PC-3 (cell line): ENCODE measurements around the gene LAMTOR2. TPM values are rescaled to one million over a fixed set of nuclear protein-coding genes. Genes with fewer than 3 reads are reported as not detected.

ENCODE experiments used
- ATAC-seq: fragments of 200-7000 bp; cut with Tn5 transposase; 2 replicates; pipeline ENCODE4 v1.9.1; 2020; ENCODE audit warnings: mild to moderate bottlenecking, moderate library complexity
- BruUV-seq: library from RNA; stranded (reverse); fragments of 400-500 nt; replicated peaks from 2 replicates; lab custom pipeline; 2021; lab: Mats Ljungman, UMichigan
- CTCF ChIA-PET: fragments of 300-600 bp; sonication (Branson Sonifier 250); formaldehyde crosslinking; loops from one replicate; lab custom pipeline; 2022; ENCODE audit warnings: antibody characterized with exemption; lab: Charles Lee
- POLR2A ChIA-PET: fragments of 300-600 bp; sonication (Branson Sonifier 250); formaldehyde crosslinking; loops from one replicate; lab custom pipeline; 2022; ENCODE audit warnings: antibody characterized with exemption; ENCODE audit not compliant: unreplicated experiment; lab: Charles Lee
- DNase-seq: peaks from one replicate; pipeline ENCODE4 v3.0.0-alpha.2; 2015
- H2AFZ ChIP-seq: fragments of 300-600 bp; sonication (generic); 2 replicates; pipeline ENCODE4 v1.6.0; 2016; ENCODE audit warnings: antibody characterized with exemption, low read length
- H3F3A ChIP-seq: fragments of 300-600 bp; sonication (generic); one replicate; pipeline ENCODE4 v1.6.0; 2017; ENCODE audit warnings: antibody characterized with exemption, low read length, control low read depth, mild to moderate bottlenecking; ENCODE audit not compliant: unreplicated experiment
- H3K27ac ChIP-seq: fragments of 300-600 bp; sonication (generic); 2 replicates; pipeline ENCODE4 v1.5.1; 2016; ENCODE audit warnings: mild to moderate bottlenecking, low read length
- H3K27me3 ChIP-seq: fragments of 300-600 bp; sonication (generic); 2 replicates; pipeline ENCODE4 v1.6.1; 2016; ENCODE audit warnings: low read length, mixed read lengths
- H3K36me3 ChIP-seq: fragments of 300-600 bp; sonication (generic); 2 replicates; pipeline ENCODE4 v1.6.1; 2016; ENCODE audit warnings: low read depth, mixed run types, low read length, mixed read lengths
- H3K4me1 ChIP-seq: fragments of 300-600 bp; sonication (generic); 2 replicates; pipeline ENCODE4 v1.5.1; 2016; ENCODE audit warnings: low read length; ENCODE audit not compliant: insufficient read depth
- H3K4me2 ChIP-seq: fragments of 300-600 bp; sonication (generic); 2 replicates; pipeline ENCODE4 v1.6.0; 2016; ENCODE audit warnings: low read length
- H3K4me3 ChIP-seq: fragments of 300-600 bp; sonication (generic); 2 replicates; pipeline ENCODE4 v1.5.1; 2016; ENCODE audit warnings: mild to moderate bottlenecking, low read length, mixed read lengths
- H3K79me2 ChIP-seq: fragments of 300-600 bp; sonication (generic); 2 replicates; pipeline ENCODE4 v1.6.1; 2017; ENCODE audit warnings: low read length, mixed read lengths
- H3K9ac ChIP-seq: fragments of 300-600 bp; sonication (generic); 2 replicates; pipeline ENCODE4 v1.6.0; 2016; ENCODE audit warnings: mild to moderate bottlenecking, low read length
- H3K9me2 ChIP-seq: fragments of 300-600 bp; sonication (generic); replicated peaks from 2 replicates; pipeline ENCODE4 v1.6.1; 2016; ENCODE audit warnings: mixed run types, low read length, mixed read lengths
- H3K9me3 ChIP-seq: fragments of 300-600 bp; sonication (generic); 2 replicates; pipeline ENCODE4 v1.6.1; 2016; ENCODE audit warnings: low read length, mixed read lengths
- H4K20me1 ChIP-seq: fragments of 300-600 bp; sonication (generic); 2 replicates; pipeline ENCODE4 v1.6.1; 2016; ENCODE audit warnings: low read length, mixed read lengths
- EZH2 ChIP-seq: fragments of 300-600 bp; sonication (generic); IDR thresholded peaks from one replicate; pipeline ENCODE4 v1.6.1; 2017; ENCODE audit warnings: antibody characterized with exemption, mild to moderate bottlenecking, low read length; ENCODE audit not compliant: unreplicated experiment
- EZH2phosphoT487 ChIP-seq: fragments of 300-600 bp; sonication (generic); IDR thresholded peaks from 2 replicates; pipeline ENCODE4 v1.6.1; 2018; ENCODE audit warnings: mild to moderate bottlenecking, antibody characterized with exemption, low read length, borderline replicate concordance
- intact Hi-C: fragments of 100-400 bp; cut with micrococcal nuclease; formaldehyde crosslinking; loops from 2 replicates; pipeline ENCODE4 v1.9.0; 2023
- total RNA-seq: library from RNA; depleted of rRNA; stranded (reverse); fragments of >200 nt; gene quantifications from 2 replicates; pipeline ENCODE4 v1.2.3, GENCODE V29; 2014
- TF ChIP-seq, protein P1 (sequence below): fragments of 300-600 bp; sonication (generic); conservative IDR thresholded peaks from 2 replicates; pipeline ENCODE4 v1.5.1; 2017; ENCODE audit warnings: antibody characterized with exemption, low read depth, mild to moderate bottlenecking, low read length

The LAMTOR2 gene
- total RNA-seq, 1 experiment from 2014 or later = 130 TPM

DNA sequence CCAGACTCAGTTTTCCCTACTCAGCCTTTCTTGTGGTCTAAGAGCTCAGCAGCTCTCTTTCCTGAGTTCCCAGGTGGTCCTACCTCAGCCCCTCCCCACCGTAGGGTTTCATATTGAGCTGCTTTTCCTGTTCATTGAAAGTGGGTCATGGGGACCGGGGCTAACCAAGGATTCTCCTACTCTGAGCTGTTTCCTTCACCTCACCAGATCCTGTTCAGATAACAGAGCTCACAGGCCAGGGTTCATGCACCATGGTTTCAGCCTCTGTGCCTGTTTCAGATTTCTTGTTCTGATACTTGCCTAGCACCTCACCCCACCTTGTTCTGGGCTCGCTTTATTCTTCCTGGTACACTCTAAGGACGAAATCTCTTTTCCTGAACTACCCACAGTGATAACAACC is 9.5 kb upstream of the LAMTOR2 start:
- Histone ChIP-seq H3K9ac (no peak overlapping the region), H3K36me3 (peaks cover 45% of the 10 kb centered on the region), H3F3A (no peaks in the 10 kb centered on the region), H3K4me2 (no peak overlapping the region), H3K27me3 (no peaks in the 10 kb centered on the region), H3K4me1 (peaks cover 8% of the 10 kb centered on the region), H3K9me3 (no peaks in the 10 kb centered on the region), H3K4me3 (no peak overlapping the region), H3K27ac (no peak overlapping the region), H3K79me2 (no peaks in the 10 kb centered on the region), H3K9me2 (no peaks in the 10 kb centered on the region), H4K20me1 (no peaks in the 10 kb centered on the region), H2AFZ (no peak overlapping the region)
- BruUV-seq = no TSS peak
- ChIA-PET POLR2A (no interaction called here), CTCF (no interaction called here)
- intact Hi-C loops = no loop called here
- DNase-seq (no peak), ATAC-seq (no peak)
- TF ChIP-seq EZH2 = no peak
- TF ChIP-seq, protein P1, sequence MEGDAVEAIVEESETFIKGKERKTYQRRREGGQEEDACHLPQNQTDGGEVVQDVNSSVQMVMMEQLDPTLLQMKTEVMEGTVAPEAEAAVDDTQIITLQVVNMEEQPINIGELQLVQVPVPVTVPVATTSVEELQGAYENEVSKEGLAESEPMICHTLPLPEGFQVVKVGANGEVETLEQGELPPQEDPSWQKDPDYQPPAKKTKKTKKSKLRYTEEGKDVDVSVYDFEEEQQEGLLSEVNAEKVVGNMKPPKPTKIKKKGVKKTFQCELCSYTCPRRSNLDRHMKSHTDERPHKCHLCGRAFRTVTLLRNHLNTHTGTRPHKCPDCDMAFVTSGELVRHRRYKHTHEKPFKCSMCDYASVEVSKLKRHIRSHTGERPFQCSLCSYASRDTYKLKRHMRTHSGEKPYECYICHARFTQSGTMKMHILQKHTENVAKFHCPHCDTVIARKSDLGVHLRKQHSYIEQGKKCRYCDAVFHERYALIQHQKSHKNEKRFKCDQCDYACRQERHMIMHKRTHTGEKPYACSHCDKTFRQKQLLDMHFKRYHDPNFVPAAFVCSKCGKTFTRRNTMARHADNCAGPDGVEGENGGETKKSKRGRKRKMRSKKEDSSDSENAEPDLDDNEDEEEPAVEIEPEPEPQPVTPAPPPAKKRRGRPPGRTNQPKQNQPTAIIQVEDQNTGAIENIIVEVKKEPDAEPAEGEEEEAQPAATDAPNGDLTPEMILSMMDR = no peak
- no peak for TF ChIP-seq EZH2phosphoT487

DNA sequence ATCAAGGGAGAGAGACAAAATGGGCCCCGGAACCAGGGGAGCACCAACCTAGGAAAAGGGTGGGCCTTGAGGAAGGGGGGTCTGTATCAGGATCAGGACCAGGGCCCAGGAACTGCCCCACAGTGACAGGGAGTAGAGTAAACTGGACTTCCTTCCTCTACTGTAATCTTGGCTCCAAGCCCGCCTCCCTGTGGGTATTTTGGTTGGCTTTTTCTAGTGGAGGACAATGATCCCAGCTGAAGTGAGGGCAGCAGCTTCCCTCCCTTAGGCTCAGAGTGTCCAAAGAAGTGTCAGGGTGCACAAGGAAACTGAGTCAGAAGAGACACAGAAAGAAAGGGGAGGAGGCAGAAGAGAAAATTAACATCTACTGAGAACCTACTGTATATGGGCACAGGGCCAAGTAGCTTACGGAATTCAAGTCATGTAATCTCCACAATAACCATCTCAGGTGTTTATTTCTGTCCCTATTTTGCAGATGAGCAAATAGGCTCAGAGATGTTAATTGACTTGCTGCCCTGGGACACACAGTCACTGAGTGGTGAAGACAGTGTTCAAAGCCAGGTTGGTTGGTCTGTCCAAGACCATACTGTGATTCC is 5.8 kb upstream of the LAMTOR2 start:
- Histone ChIP-seq H4K20me1 (0 out of 2 replicates have a peak, but pooled peaks cover 3% of the 10 kb centered on the region), H3K36me3 (peaks cover 44% of the 10 kb centered on the region), H3K4me1 (peaks cover 5% of the 10 kb centered on the region), H2AFZ (no peak overlapping the region), H3K9me3 (no peaks in the 10 kb centered on the region), H3K4me2 (no peak overlapping the region), H3K9me2 (no peaks in the 10 kb centered on the region), H3K79me2 (peaks cover 24% of the 10 kb centered on the region), H3K27ac (no peak overlapping the region), H3K27me3 (no peaks in the 10 kb centered on the region), H3K4me3 (no peak overlapping the region), H3F3A (no peaks in the 10 kb centered on the region), H3K9ac (no peak overlapping the region)
- ATAC-seq (no peak), DNase-seq (no peak)
- no TSS peak for BruUV-seq
- intact Hi-C loops = no loop called here
- TF ChIP-seq, protein P1 = no peak
- TF ChIP-seq EZH2phosphoT487 (no peak), EZH2 (no peak)
- ChIA-PET POLR2A (no interaction called here), CTCF (no interaction called here)

DNA sequence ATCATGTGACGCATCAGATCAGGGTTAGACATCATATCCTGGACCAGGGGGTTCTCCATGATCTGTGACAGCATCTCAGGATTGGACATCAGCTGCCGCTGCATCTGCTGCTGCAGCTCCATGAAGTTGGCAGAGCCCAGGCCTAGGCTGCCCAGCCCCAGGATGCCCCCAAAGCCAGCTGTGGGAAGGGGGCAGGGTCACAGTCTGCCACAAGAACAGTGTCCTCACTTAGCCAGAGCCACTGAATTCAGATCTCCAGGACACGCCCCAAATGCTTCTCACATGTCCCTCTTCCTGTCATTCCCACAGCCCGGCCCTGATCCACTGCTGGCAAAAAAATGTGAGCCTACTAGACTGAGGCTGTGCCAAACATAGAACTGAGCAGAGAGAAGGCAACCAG is 4.2 kb upstream of the LAMTOR2 start:
- intact Hi-C loops = no loop called here
- BruUV-seq = no TSS peak

More for the DNA sequence above, 4.2 kb upstream of the LAMTOR2 start:
- H3K4me2 ChIP-seq = no peak overlapping the region
- DNase-seq = no peak
- H3K4me3 ChIP-seq = no peak overlapping the region
- 0 out of 2 replicates have a peak, but pooled peaks cover 3% of the 10 kb centered on the region for H4K20me1 ChIP-seq
- H3K9me3 ChIP-seq = no peaks in the 10 kb centered on the region
- ChIA-PET CTCF (no interaction called here), POLR2A (no interaction called here)
- no peaks in the 10 kb centered on the region for H3K9me2 ChIP-seq
- H3K36me3 ChIP-seq = peaks cover 35% of the 10 kb centered on the region
- H3F3A ChIP-seq = peaks cover 4% of the 10 kb centered on the region
- TF ChIP-seq EZH2 (no peak), EZH2phosphoT487 (no peak)
- TF ChIP-seq, protein P1 = no peak
- H2AFZ ChIP-seq = no peak overlapping the region
- no peak overlapping the region for H3K27ac ChIP-seq
- H3K4me1 ChIP-seq = peaks cover 9% of the 10 kb centered on the region
- peaks cover 27% of the 10 kb centered on the region for H3K79me2 ChIP-seq
- H3K9ac ChIP-seq = no peak overlapping the region
- no peaks in the 10 kb centered on the region for H3K27me3 ChIP-seq
- ATAC-seq = no peak
